HG03097 (cell line): ENCODE measurements around the gene HOXA1.

Source experiments
- ATAC-seq: cut with Tn5 transposase; IDR thresholded peaks from one replicate; pipeline ENCODE4 v1.9.1; 2021; ENCODE audit not compliant: unreplicated experiment, low FRiP score

Gene HOXA1

DNA sequence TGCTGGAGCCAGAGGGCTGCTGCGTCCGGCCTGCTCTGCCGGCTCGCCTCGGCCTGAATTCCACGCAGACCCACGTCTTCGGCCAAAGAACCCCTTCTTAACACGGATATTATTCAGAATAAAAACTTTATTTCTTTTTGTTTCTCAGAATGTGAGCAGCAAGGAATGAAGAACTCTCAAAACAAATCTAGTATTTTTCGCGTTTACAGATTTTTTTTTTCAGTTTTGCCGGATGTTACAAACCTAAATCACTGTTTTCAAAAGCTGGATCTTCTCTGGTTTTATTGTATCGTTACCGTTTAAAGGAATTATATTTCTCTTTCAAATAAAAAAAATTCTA, 11.1 kb upstream of the HOXA1 start:
- no peak for ATAC-seq

DNA sequence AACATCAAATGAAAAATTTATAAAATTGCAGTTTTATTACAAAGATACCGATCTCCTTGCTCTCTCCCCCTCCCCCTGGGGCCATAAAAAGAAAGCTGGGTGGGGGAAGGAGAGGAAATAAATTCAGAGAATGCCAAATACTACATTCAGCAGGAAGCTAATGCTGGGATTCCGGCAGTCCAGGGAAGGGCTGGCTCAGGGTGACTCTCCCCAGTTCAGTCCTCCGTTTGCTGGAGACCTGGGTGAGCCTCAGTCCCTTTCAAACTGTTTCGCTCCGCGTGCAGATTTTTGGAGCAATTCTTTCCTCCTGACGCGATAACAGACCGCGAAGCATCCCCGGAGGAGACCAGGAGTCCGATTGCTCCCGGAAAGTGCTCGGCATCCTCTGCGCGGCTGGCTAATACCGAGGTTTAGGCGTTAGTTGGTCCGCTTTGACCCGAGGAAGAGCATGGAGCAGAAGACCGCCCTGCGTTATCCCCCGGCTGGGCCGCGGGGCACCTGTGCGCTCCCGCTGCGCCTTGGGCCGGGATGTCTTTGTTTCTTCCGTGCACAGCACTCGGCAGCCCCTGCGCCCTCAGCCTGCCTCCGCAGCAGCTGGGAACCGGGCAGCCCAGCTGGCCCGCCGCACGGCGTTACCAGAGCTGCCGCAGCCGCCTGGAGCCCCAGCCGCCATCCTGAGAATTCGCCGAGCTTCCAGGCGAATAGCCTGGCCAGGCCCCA, 10.5 kb upstream of the HOXA1 start:
- ATAC-seq = no peak

DNA sequence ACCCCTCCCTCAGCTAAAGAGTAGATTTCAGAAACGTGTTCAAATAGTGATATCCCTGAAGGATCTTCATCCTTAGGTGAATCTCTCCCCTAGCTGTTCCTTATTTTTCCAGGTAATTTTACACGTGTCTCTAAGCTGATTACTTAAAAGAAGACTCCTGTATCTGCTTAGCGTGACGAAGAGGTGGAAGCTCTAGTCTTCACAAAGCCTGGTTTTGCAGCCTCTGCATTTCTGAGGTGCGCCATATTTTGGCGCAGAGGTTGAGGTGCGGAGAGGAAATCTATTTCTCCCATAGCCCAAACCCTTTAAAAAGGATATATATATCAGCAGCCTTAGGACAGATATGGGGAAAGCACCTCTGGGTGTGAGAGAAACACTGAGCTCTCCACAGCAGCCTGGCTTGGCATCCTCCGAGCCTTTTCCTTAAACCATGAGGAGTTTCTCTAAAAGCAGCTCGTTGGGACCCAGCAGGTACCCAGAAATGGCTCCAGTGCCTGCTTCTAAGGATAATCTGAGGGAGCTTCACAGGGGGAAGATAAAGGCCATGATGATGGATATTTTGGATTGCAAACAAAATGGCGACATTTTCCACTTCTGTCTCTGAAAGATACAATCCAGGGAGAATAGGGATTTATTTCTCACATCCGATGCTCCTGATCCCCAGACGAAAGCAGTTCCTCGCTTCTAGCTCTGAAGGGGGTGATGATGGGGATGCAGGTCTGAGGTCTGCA, 9.7 kb upstream of the HOXA1 start:
- ATAC-seq = no peak

DNA sequence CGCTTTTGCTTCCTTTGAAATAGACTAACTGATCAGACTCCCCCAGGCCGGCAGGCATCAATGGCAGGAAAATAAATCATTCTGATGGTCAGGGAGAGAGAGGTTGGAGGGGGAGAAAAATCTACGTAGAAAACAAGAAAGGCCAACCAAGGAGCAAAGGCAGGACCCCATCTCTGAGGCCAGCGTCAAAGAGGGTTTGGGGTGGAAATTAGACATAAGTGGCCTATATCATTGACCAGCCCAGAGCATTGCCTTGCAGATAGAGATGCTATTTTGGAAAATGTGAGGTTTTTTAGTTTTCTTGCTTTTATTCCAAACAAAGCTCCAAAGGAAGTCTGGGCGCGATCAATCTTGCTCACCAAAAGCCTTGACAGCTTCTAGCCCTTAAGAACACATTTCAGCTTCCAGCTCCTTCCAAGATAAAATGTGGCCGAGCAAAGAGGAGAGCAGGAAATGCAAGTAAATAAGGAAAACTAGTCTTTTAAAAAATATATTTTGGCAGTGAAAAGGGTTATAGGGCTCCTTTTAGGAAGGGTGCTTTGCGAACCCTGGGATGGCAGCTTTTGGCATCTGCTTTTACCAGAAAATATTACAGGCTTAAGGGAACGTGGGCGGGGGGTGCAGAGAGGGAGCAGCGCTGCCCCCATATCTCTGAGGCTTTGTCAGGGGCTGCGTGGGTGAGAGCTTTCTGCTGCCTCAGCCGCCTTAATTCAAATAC, 8.7 kb upstream of the HOXA1 start:
- ATAC-seq = no peak

DNA sequence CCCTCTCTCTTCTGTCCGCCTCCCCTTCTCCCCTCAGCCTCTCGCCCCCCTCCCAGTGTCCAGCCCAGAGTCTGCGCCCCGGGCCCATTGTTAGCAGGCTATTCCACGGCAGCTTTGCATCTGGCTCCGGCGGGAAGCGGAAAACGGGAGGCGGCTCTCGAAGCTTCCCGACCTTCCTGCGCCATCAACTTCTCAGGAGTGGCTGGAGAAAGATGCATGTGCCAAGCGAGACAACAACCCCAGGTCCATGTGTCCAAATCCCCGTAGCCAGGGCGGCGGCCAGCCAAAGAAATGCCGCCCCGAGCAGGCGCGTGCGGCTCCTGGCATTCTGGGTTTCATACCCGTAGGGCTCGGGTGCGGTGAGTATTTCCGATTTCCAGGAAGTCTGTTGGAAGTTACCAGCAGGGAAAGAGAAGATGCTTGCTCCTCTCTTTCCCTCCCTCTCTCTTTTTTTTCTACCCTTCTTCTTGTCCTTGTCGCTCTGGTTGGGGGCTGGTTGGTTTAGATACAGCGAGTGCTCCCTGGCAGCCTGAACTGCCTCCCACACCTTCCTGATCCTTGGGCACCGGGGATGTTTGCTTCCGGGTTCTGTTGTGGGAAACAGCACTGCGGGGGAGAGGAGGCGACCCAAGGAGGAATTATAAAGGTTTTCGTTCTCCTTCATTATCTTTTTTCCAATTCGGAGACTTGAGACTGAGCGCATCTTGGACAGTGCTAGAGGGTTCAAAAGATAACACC, 7.9 kb upstream of the HOXA1 start:
- ATAC-seq = no peak

DNA sequence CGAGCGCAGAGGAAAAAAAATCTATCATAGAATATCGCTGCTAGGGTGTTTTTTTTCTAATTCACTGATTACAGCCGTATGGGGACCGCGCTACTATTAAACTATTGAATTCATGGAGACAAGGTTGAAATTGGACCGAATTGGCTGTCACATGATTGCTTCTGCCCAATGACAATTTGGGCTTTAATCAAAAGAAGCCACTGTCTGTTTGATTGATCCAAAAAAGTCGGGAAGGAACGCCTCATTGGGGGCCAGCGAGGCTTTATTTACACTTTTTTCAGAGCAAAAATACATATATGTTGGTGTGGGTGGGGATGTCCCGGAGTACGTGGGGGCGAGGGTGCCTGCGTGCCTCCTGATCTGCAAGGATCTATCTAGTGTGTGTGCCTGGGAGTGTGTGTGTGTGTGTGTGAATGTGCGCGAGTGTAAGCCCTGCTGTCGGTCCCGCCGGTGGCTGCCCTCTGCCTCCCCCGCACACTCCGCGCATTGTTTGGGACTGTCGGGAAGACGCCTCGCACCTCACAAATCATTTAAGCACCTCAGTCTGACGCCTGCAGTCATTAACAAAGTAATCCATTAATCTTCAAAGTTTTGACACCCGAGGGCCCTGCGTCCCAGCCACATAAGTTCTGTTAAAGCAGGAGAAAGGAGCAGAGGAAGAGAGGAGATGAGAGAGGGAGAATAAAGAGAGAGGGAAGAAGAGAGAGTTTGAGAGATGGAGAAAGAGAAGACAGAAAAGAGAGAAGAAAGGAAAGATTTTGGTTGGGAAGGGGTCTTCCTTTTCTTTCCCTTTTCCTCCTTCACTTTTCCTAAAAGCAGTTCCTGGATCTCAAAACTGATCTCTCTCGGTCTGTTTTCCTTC, 7.0 kb upstream of the HOXA1 start, which contains the start of gene HOXA2:
HOXA2 (minus strand) TSS at position 103 of the 862 bp plus-strand sequence. CDS start 183 bp downstream, outside the sequence.
- ATAC-seq = no peak

DNA sequence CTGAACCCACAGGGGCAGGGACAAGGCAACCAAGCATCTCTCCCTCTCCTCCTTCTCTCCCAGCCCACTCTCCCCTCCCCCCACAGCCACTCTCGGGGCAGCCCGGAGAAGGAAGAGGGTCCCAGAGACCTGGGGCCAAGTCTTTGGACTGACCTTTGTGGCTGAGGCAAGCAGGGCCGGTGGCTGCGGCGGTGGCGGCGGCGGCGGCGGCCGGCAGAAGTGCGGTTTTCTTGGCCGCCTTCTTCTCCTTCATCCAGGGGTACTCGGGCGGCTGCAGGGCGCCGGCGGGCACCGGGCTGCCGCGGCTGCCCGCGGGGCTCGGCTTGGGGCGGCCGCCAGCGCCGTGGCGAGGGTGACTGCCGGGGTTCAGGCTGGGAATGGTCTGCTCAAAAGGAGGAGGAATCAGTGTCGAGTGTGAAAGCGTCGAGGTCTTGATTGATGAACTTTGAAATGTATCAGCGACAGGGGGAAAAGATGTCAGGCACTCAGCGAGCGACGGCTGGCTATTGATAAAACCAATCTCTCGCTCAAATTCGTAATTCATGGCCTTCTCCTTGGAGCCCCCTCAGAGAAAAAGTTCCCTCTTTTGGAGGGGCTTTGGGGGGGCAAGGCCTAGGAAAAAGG, 6.3 kb upstream of the HOXA1 start:
- ATAC-seq = no peak

DNA sequence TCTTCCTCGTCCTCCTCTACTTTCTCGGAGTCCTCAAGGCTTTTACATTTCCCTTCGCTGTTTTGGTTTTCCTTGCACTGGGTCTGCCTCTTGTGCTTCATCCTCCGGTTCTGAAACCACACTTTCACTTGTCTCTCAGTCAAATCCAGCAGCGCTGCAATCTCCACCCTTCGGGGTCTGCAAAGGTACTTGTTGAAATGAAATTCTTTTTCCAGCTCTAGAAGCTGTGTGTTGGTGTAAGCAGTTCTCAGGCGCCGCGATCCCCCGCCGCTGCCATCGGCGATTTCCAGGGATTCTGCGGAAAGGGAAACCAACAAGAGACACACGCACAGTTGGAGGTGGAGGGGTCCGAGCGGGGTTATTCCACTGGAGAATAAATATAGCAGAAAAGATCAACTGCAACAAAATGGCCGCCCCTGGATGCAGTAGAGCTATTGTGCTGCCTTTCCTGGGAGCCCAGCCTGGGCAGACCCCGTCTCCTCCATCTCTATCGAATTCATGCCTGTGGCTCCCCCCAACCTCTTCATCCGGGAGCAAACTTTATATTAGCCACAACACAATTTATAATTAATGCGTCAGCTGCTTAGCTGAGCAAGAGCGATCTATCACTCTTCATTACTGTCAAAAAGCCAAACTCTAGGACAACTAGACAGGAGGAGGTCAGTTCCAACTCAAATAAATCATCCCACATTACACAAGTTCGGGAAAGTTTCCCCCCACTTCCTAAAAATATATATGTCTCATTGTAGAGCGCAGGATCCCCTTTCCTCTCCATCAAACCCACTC, 5.6 kb upstream of the HOXA1 start:
- no peak for ATAC-seq

DNA sequence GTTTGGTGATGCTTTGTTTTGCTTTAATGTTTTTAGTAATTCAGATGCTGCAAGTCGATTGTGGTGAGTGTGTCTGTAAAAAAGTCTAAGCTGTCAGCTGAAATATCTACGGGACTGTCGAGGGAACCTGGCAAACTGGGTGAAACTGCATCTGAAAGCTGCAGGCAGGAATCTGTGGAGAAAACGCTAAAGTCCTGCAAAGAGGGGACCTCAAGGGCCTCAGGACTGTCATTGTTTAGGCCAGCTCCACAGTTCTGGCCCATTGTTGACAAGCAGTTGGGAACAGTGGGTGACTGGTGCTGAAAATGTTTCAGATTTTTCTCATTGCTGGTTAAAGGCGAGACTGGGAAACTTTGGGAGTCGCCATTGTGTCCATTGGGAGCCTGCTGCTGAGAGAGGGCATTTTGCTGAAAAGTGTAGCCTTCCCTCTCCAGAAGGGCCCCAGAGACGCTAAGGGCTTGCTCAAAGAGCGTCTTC, 4.9 kb upstream of the HOXA1 start:
- ATAC-seq = no peak

DNA sequence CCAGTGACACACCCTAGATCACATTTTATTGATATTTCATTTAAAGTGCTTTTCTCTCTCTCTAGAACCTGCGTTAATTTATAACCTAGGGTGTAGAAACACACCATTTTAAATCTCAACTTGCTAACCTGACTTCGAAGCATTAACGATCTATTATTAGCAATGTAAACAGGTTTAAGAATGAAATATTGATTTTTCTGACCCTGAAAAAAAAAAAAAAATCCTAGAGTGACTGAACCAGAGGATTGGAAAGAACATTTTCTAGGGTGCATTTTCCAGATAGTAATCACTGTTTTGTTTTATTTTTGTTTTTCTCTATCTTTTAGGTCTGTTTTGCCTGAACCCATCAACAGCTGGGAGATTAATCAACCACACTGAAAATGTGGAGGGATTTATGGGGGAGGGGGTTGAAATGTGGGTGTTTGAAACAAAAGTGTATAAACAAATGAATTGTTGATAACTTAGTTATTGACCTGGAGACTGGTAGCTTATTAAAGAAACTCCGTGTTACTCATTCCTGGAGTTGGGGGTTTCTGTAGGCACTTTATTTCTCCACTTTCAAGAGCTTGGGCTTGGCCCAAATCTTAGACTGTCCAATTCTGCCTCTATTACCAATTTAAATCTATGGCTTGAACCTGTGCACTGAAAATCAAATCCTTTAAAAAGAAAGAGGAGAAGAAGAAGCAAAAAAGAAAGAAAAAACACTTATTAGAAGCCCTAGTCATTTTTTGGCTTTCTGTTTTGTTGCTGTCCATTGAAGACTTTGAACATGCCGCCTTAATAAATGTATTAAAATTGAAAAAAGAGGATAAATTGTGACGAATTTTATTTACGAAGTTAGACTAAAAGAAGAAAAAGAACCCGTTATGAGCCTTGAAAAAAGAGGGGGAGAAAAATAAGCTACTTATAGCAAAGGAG, 3.9 kb upstream of the HOXA1 start:
- ATAC-seq = no peak

DNA sequence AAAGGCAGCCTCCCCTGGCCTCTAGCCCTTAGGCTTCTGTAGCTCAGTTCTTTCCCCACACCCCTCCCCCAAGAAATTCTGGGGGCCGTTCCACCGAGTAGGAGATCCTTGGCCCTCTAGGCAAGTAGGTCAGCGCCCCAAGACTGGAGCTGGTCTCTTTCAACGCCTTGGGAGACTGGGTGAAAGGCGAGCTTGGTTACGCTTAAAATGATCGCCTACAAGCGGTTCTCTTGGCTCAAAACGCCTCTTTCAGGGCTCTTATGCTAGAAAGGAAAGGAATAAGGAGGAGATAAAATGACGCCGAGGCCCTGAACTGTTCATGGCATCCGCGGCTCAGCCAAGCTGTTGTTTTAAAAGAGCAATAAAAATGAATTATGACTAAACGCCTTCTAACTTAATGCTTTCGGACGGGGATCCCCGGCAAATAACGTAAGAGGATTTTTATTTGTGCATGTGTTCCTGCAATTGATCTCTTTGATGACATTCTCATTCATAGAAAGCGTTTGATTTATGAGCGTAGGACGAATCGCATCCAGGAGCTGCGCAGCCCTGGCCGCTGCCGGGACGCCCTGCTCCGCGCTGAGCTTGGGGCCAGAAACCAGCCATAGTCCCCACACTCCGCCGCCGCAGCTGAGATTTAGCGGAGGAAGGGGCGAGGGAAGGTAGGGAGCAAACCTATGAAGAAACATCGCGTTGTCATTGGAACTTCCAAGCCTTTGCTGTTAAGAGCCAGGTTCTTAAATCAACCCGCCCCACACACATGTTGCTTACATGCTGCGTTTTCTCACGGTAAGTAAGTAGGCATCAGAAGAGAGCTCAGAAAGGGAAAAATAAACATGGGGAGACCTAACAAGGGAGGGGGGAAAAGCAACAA, 3.0 kb upstream of the HOXA1 start:
- no peak for ATAC-seq

DNA sequence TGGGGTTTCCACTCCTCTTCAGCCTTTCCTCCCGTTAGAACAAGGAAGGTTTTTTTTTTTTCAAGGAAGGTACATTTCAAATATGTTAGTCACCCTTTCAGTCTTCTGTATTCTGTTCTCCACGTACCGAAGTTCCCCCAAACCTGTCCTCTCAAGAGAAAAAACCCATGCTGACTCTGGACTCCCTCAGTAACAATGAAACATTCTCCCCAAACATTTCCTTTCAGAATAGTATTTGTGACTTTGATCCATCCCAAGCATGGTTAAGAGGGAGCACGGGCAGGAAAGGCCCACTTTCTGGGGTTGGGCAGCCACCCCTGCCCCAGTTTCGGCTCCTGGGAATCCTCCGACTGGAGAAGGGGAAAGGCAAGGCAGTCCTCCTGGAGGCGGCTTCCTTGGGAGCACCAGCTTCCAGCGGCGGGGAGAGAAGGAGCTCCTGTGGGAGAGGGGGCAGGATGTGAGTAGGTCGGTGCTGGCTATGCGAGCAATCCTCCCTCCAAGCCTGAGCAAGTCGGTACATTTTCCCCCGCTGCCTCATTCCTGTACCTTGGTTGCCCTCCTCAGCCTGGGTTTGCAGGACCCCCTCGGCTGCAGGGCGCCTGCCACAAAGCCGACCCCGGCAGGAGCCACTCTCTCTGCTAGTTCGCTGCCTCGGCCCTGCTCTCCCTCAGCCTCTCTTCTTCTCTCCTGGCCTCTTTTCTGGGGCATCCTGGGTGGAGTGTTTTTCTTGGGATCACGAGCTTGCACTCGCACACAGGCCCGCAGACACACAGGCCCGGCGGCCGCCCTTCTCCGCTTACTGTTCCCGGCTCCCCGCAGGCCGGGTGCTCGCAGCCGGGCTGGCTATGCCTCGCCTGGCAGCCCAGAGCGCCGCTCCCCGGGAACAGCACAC, 2.1 kb upstream of the HOXA1 start:
- ATAC-seq = no peak

DNA sequence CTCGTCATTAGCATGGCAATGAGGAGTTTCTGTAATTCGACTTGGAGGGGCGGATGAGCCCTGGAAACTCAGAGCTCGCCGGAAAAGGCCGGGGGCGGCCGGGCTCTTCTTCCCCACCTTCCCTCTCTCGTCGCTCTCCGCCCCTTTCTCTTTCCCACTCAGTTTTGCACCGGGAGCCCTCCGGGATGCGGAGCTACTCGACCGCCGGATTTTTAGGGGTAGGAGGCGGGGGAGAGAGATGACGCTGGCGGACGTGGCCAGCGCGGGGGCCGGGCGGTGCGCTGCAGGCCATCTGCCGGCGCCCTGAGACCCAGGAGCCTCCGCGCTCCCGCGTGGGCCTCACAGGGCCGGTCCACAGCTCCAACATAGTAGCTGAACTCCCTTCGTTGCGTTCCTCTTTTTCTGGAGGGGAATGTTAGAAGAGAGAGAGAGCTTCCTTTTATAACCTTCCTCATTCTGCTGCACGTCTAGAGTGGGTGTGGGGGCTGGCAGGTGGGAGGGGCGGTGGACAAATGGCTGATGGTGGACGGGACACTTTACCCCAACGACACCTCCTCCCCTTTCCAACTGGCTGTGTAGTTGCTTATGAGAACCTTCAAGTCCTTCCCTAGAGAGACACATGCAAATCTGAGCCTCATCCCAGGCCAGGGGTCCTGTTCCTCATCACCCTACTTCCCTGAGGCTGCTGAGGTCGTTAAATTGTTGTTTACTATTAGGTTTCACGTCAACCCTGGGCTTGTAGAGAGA, 1.1 kb upstream of the HOXA1 start:
- no peak for ATAC-seq

DNA sequence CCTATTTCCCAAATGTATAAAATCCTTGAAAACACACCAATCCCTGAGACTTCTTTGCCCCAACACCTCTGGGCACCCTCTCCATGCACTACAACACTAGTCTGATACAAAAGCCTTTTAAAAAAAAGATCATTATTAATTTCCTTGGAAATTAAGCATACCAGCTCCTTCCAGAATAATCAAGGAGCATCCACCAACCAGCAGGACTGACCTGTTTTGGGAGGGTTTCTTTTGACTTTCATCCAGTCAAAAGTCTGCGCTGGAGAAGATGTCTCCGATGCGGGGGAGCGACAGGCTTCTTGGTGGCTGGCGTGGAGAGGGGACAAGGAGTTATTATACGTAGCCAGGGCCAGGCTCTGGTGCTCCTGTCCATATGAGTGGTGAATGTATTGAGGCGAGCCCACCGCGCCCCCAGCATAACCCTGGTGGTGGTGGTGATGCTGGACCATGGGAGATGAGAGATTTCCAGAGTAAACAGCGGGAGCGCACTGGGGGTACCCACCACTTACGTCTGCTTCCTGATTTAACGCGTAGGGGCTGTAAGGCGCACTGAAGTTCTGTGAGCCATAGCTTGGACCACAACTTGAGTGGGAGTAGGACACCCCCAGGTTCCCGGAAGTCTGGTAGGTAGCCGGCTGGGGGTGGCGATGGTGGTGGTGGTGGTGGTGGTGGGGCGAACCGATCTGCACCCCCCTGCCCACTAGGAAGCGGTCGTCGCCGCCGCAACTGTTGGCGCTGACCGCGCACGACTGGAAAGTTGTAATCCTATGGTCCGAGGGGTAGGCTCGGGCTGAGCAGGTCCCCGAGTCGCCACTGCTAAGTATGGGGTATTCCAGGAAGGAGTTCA, 527 bp downstream of the HOXA1 start:
- no peak for ATAC-seq
